ENCODE measurements around the gene BNIP3. TPM values are rescaled to one million over a fixed set of nuclear protein-coding genes. Genes with fewer than 3 reads are reported as not detected.

BNIP3 gene
- total RNA-seq, 2 donors from 2014 or later = 31.3 to 51.7 TPM

- no peak for DNase-seq
- ATAC-seq (replicated peaks in 1 of 2) = no peak
- no peaks in the 10 kb centered on the region for H3K27me3 Mint-ChIP-seq (ENCODE audit: low read depth)
Observed at GRCh38 chr10:131979821-131980270, 1.9 kb downstream of the BNIP3 start.

GRCh38 chr10:131979336-131979735 is 2.4 kb downstream of the BNIP3 start:
- DNase-seq = no peak
- H3K4me1 Mint-ChIP-seq (ENCODE audit: low read depth) = peaks cover 57% of the 10 kb centered on the region

More at GRCh38 chr10:131979821-131980270, 1.9 kb downstream of the BNIP3 start:
- H3K36me3 Mint-ChIP-seq (ENCODE audit: insufficient read depth in 2 of 2) = no peaks in the 10 kb centered on the region
- peak overlapping the region; percentile 69 to 77 for H3K4me3 Mint-ChIP-seq
- peaks cover 52% of the 10 kb centered on the region for H3K4me1 Mint-ChIP-seq (ENCODE audit: low read depth)
- no peaks in the 10 kb centered on the region for H3K9me3 Mint-ChIP-seq
- peak overlapping the region; percentile 77 for H3K27ac Mint-ChIP-seq

GRCh38 chr10:131978851-131979250 is 2.9 kb downstream of the BNIP3 start:
- Mint-ChIP-seq H3K27ac (no peak overlapping the region), H3K27me3 (ENCODE audit: low read depth) (no peaks in the 10 kb centered on the region), H3K9me3 (no peaks in the 10 kb centered on the region), H3K36me3 (ENCODE audit: insufficient read depth in 2 of 2) (peaks cover 0 to 3% of the 10 kb centered on the region in 2 donors), H3K4me1 (ENCODE audit: low read depth) (peaks cover 62% of the 10 kb centered on the region), H3K4me3 (peak overlapping the region; percentile 69 to 77)
- no peak for DNase-seq
- ATAC-seq (replicated peaks in 1 of 2) = no peak

More at GRCh38 chr10:131979336-131979735, 2.4 kb downstream of the BNIP3 start:
- Mint-ChIP-seq H3K4me3 (peak overlapping the region; percentile 69 to 77), H3K27me3 (ENCODE audit: low read depth) (no peaks in the 10 kb centered on the region), H3K36me3 (ENCODE audit: insufficient read depth in 2 of 2) (no peaks in the 10 kb centered on the region), H3K9me3 (no peaks in the 10 kb centered on the region), H3K27ac (peak overlapping the region; percentile 19)
- no peak for ATAC-seq (replicated peaks in 1 of 2)

GRCh38 chr10:131978366-131978765 is 3.4 kb downstream of the BNIP3 start:
- Mint-ChIP-seq H3K4me3 (peak overlapping the region; percentile 7 to 51), H3K36me3 (ENCODE audit: insufficient read depth in 2 of 2) (peaks cover 0 to 4% of the 10 kb centered on the region in 2 donors), H3K27ac (peak overlapping the region; percentile 45), H3K4me1 (ENCODE audit: low read depth) (peaks cover 67% of the 10 kb centered on the region), H3K27me3 (ENCODE audit: low read depth) (no peaks in the 10 kb centered on the region), H3K9me3 (no peaks in the 10 kb centered on the region)
- no peak for DNase-seq
- no peak for ATAC-seq (replicated peaks in 1 of 2)

- Mint-ChIP-seq H3K27me3 (ENCODE audit: low read depth) (no peaks in the 10 kb centered on the region), H3K4me1 (ENCODE audit: low read depth) (peaks cover 75% of the 10 kb centered on the region), H3K27ac (peak overlapping the region; percentile 45), H3K36me3 (ENCODE audit: insufficient read depth in 2 of 2) (peaks cover 0 to 4% of the 10 kb centered on the region in 2 donors), H3K4me3 (peak overlapping the region; percentile 8 to 10), H3K9me3 (no peaks in the 10 kb centered on the region)
- ATAC-seq (replicated peaks in 1 of 2) (no peak), DNase-seq (no peak)
Observed at GRCh38 chr10:131977323-131978096, 4.2 kb downstream of the BNIP3 start.

- no peak overlapping the region for H3K27ac Mint-ChIP-seq
- peak overlapping the region in 1 of 2 donors; percentile 18 for H3K4me3 Mint-ChIP-seq
- no peak for ATAC-seq (replicated peaks in 1 of 2)
Observed at GRCh38 chr10:131975796-131976195, 5.9 kb downstream of the BNIP3 start.

GRCh38 chr10:131975003-131975402 is 6.7 kb downstream of the BNIP3 start:
- no peaks in the 10 kb centered on the region for H3K27me3 Mint-ChIP-seq (ENCODE audit: low read depth)
- peaks cover 2 to 8% of the 10 kb centered on the region in 2 donors for H3K36me3 Mint-ChIP-seq (ENCODE audit: insufficient read depth in 2 of 2)
- H3K27ac Mint-ChIP-seq = peak overlapping the region; percentile 90
- no peaks in the 10 kb centered on the region for H3K9me3 Mint-ChIP-seq
- no peak for ATAC-seq (replicated peaks in 1 of 2)
- peaks cover 93% of the 10 kb centered on the region for H3K4me1 Mint-ChIP-seq (ENCODE audit: low read depth)
- DNase-seq = no peak
- peak overlapping the region; percentile 36 to 75 for H3K4me3 Mint-ChIP-seq

More at GRCh38 chr10:131975796-131976195, 5.9 kb downstream of the BNIP3 start:
- DNase-seq = no peak
- Mint-ChIP-seq H3K27me3 (ENCODE audit: low read depth) (no peaks in the 10 kb centered on the region), H3K9me3 (no peaks in the 10 kb centered on the region), H3K36me3 (ENCODE audit: insufficient read depth in 2 of 2) (peaks cover 2 to 6% of the 10 kb centered on the region in 2 donors), H3K4me1 (ENCODE audit: low read depth) (peaks cover 90% of the 10 kb centered on the region)

GRCh38 chr10:131974034-131974817 is 7.5 kb downstream of the BNIP3 start:
- H3K27ac Mint-ChIP-seq = peak overlapping the region; percentile 90
- peak overlapping the region; percentile 81 to 82 for H3K4me3 Mint-ChIP-seq
- peaks cover 2 to 8% of the 10 kb centered on the region in 2 donors for H3K36me3 Mint-ChIP-seq (ENCODE audit: insufficient read depth in 2 of 2)
- H3K27me3 Mint-ChIP-seq (ENCODE audit: low read depth) = no peaks in the 10 kb centered on the region
- DNase-seq (no peak), ATAC-seq (replicated peaks in 1 of 2) (no peak)
- peaks cover 86% of the 10 kb centered on the region for H3K4me1 Mint-ChIP-seq (ENCODE audit: low read depth)
- no peaks in the 10 kb centered on the region for H3K9me3 Mint-ChIP-seq

GRCh38 chr10:131973160-131973951 is 8.4 kb downstream of the BNIP3 start:
- Mint-ChIP-seq H3K4me1 (ENCODE audit: low read depth) (peaks cover 80% of the 10 kb centered on the region), H3K27me3 (ENCODE audit: low read depth) (no peaks in the 10 kb centered on the region), H3K36me3 (ENCODE audit: insufficient read depth in 2 of 2) (peaks cover 2 to 11% of the 10 kb centered on the region in 2 donors), H3K27ac (peak overlapping the region; percentile 95), H3K9me3 (no peaks in the 10 kb centered on the region), H3K4me3 (peak overlapping the region; percentile 81 to 82)
- no peak for DNase-seq
- ATAC-seq (replicated peaks in 1 of 2) = peak; percentile 27 to 39

GRCh38 chr10:131972474-131973071 is 9.2 kb downstream of the BNIP3 start:
- Mint-ChIP-seq H3K36me3 (ENCODE audit: insufficient read depth in 2 of 2) (peaks cover 2 to 11% of the 10 kb centered on the region in 2 donors), H3K4me3 (peak overlapping the region; percentile 81 to 82), H3K27me3 (ENCODE audit: low read depth) (no peaks in the 10 kb centered on the region), H3K4me1 (ENCODE audit: low read depth) (peaks cover 72% of the 10 kb centered on the region), H3K27ac (peak overlapping the region; percentile 95), H3K9me3 (no peaks in the 10 kb centered on the region)
- DNase-seq (peak; percentile 37 to 38), ATAC-seq (replicated peaks in 1 of 2) (peak; percentile 59 to 75)

GRCh38 chr10:131971591-131971990 is 10.1 kb downstream of the BNIP3 start:
- no peaks in the 10 kb centered on the region for H3K9me3 Mint-ChIP-seq
- H3K27me3 Mint-ChIP-seq (ENCODE audit: low read depth) = no peaks in the 10 kb centered on the region
- H3K36me3 Mint-ChIP-seq (ENCODE audit: insufficient read depth in 2 of 2) = peaks cover 2 to 11% of the 10 kb centered on the region in 2 donors
- peaks cover 62% of the 10 kb centered on the region for H3K4me1 Mint-ChIP-seq (ENCODE audit: low read depth)
- no peak for ATAC-seq (replicated peaks in 1 of 2)
- peak overlapping the region in 1 of 2 donors; percentile 81 for H3K4me3 Mint-ChIP-seq
- peak overlapping the region; percentile 95 for H3K27ac Mint-ChIP-seq
- no peak for DNase-seq

- Mint-ChIP-seq H3K27me3 (ENCODE audit: low read depth) (no peaks in the 10 kb centered on the region), H3K9me3 (no peaks in the 10 kb centered on the region), H3K4me3 (peak overlapping the region in 1 of 2 donors; percentile 19), H3K4me1 (ENCODE audit: low read depth) (peaks cover 56% of the 10 kb centered on the region), H3K36me3 (ENCODE audit: insufficient read depth in 2 of 2) (peaks cover 3 to 12% of the 10 kb centered on the region in 2 donors), H3K27ac (no peak overlapping the region)
- no peak for ATAC-seq (replicated peaks in 1 of 2)
- DNase-seq = no peak
Observed at GRCh38 chr10:131970946-131971345, 10.8 kb downstream of the BNIP3 start.
